Measurements from ENCODE around the gene CBR3. TPM values are rescaled to one million over a fixed set of nuclear protein-coding genes. Genes with fewer than 3 reads are reported as not detected.

The CBR3 gene
- total and polyA plus RNA-seq, 9 of the 15 experiments (the other 6 are each of a cell fraction or from before 2014, with no cell fraction given) = not detected

- no peak for TF ChIP-seq SP2 (IDR thresholded peaks at IDR 0.05; ENCODE audit: extremely low read depth, low read depth, low read length, poor library complexity, severe bottlenecking)
- no peak for TF ChIP-seq ZNF239 (CRISPR knock-in tag; IDR thresholded peaks at IDR 0.05)
- TF ChIP-seq TEAD1 (CRISPR knock-in tag; IDR thresholded peaks at IDR 0.05) = no peak
- peak; percentile 79 for TF ChIP-seq BHLHE40 (IDR thresholded peaks at IDR 0.05; ENCODE audit: low read length)
- TF ChIP-seq CHD7 (IDR thresholded peaks at IDR 0.05; ENCODE audit: low read depth, low read length) = no peak
- peak; percentile 47 for TF ChIP-seq KDM5B (IDR thresholded peaks at IDR 0.05; ENCODE audit: insufficient replicate concordance, low read depth, low read length)
- TF ChIP-seq ID3 (CRISPR knock-in tag; IDR thresholded peaks at IDR 0.05) = no peak
- peak; percentile 49; the same call in 1 of the 2 replicates for TF ChIP-seq ID3 (tag; IDR thresholded peaks at IDR 0.05)
- TF ChIP-seq ZNF639 (CRISPR knock-in tag; conservative IDR thresholded peaks at IDR 0.05 in 1 of 2, IDR thresholded peaks at IDR 0.05 in 1 of 2) = peak in 1 of 2 experiments; percentile 38; a peak in 1 of 4 replicates
- TF ChIP-seq ZBTB1 (CRISPR knock-in tag; IDR thresholded peaks at IDR 0.05; ENCODE audit: borderline replicate concordance, low read depth) = peak; percentile 78
- TF ChIP-seq RBM14 (IDR thresholded peaks at IDR 0.05; ENCODE audit: borderline replicate concordance, insufficient read depth, low read depth, low read length) = peak; percentile 79; the same call in 1 of the 2 replicates
- no peak for TF ChIP-seq ZZZ3 (IDR thresholded peaks at IDR 0.05)
These were observed 22.2 kb downstream of the CBR3 start, which contains the start of gene DOP1B (continued) for GRCh38 chr21:36156815-36157670.

Measured in K562 (cell line).